Uterus (tissue), 4 donors: ENCODE measurements around the gene LTBP2. TPM values are rescaled to one million over a fixed set of nuclear protein-coding genes. Genes with fewer than 3 reads are reported as not detected.

Source experiments
- DNase-seq, 2 donors: peaks; one replicate each; pipeline ENCODE4 v3.0.0-alpha.2; 2019 to 2020
- H3K27ac ChIP-seq, 2 donors: fragments of 200-600 bp; sonication (generic); 1 replicate in 1 of 2; 2 replicates in 1 of 2; pipeline ENCODE4 v1.5.1; 2016 to 2018
- H3K27me3 ChIP-seq, 2 donors: fragments of 200-600 bp; sonication (generic); one replicate each; pipeline ENCODE4 v1.5.1; 2018 to 2019; ENCODE audit warnings: control low read depth in 1 of 2
- H3K36me3 ChIP-seq, 2 donors: fragments of 200-600 bp; sonication (generic); one replicate each; pipeline ENCODE4 v1.5.1; 2019; ENCODE audit warnings: control low read depth in 1 of 2
- H3K4me1 ChIP-seq, 2 donors: fragments of 200-600 bp; sonication (generic); one replicate each; pipeline ENCODE4 v1.5.1; 2018 to 2019; ENCODE audit warnings: control low read depth in 1 of 2
- H3K4me3 ChIP-seq, 2 donors: fragments of 200-600 bp; sonication (generic); 1 replicate in 1 of 2; 2 replicates in 1 of 2; pipeline ENCODE4 v1.5.1; 2018 to 2019; ENCODE audit warnings: mild to moderate bottlenecking in 1 of 2
- H3K9me3 ChIP-seq, 2 donors: fragments of 200-600 bp; sonication (generic); one replicate each; pipeline ENCODE4 v1.5.1; 2019; ENCODE audit warnings: control low read depth in 1 of 2
- POLR2A ChIP-seq, 2 donors: fragments of 450-650 bp; IDR thresholded peaks; one replicate each; pipeline ENCODE4 v1.6.1; 2016; ENCODE audit warnings: antibody characterized with exemption in 2 of 2, mild to moderate bottlenecking in 1 of 2, moderate library complexity in 1 of 2
- intact Hi-C: fragments of 100-400 bp; cut with DNase I; formaldehyde crosslinking; loops from one replicate; pipeline ENCODE4 v1.15.1; 2023; ENCODE audit warnings: low total_unique reads
- total RNA-seq, 4 donors: library from RNA; depleted of rRNA in 3 of 4; stranded (reverse); fragments of >200 nt in 3 of 4; gene quantifications; one replicate each; pipeline versions ENCODE4 v1.1.0 to v1.2.4, GENCODE V29; 2014 to 2023
- TF ChIP-seq, protein P1 (sequence below), 4 experiments: fragments of 200-600 bp in 2 of 4; fragments of 450-650 bp in 2 of 4; sonication (generic) in 2 of 4; IDR thresholded peaks; one replicate each; pipeline ENCODE4 v1.5.1; 2016 to 2019; ENCODE audit warnings: antibody characterized with exemption in 4 of 4, mild to moderate bottlenecking in 2 of 4, moderate library complexity in 1 of 4
- donor health status: DM: yes; HTN: yes; CAD: no.

The LTBP2 gene
- total RNA-seq, 4 donors from 2014 or later: 18.8 to 70.6 (median 35.1) TPM

DNA sequence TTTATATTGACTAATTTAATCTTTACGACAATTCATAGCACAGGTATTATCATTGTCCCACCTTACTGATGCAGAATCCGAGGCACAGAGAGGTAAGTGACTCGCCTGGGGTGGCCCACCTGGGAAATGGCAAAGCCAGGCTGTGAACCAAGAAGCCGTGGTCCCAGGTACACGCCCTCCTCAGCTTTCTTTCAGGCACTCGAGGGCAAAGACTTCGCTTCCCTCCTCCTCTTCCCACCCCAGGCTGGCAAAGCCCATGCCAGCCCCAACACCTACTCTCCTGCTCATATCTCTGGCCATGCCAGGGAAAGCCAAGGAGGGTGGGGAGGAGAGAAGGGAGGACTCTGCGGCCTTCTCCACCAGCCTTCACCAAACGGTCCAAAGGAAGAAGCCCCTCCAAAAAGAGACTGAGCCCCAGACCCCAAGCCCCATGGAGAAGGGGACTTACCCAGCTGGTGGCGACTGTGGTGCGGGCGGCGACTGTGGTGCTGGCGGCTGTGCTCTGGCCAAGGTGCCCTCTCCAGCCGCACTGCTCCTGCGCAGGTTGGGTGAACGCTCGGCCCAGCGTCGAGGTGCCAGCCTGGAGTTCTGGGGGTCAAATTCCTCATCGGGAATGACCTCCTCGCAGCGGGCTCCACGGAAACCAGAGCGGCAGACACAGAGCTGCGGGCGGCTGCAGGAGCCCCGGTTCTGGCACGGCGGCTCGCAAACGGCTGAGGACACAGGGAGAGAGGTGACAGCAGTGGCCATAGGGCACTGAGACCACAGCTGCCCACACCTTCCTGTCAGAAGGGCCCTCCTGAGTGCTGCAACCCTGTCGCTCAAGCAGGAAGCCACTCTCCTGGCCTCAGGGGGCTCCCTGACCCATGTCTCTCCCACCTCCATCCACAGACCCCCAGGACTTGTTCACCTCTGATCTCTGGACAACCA is 26.4 kb downstream of the LTBP2 start:
- Histone ChIP-seq H3K9me3 (no peaks in the 10 kb centered on the region), H3K4me3 (no peak overlapping the region), H3K36me3 (no peaks in the 10 kb centered on the region), H3K27ac (peak overlapping the region; percentile 74), H3K4me1 (peaks cover 0 to 9% of the 10 kb centered on the region in 2 donors), H3K27me3 (no peaks in the 10 kb centered on the region)
- intact Hi-C loops: no loop called here
- DNase-seq: no peak
- TF ChIP-seq POLR2A (IDR thresholded peaks at IDR 0.05): no peak
- TF ChIP-seq, protein P1, sequence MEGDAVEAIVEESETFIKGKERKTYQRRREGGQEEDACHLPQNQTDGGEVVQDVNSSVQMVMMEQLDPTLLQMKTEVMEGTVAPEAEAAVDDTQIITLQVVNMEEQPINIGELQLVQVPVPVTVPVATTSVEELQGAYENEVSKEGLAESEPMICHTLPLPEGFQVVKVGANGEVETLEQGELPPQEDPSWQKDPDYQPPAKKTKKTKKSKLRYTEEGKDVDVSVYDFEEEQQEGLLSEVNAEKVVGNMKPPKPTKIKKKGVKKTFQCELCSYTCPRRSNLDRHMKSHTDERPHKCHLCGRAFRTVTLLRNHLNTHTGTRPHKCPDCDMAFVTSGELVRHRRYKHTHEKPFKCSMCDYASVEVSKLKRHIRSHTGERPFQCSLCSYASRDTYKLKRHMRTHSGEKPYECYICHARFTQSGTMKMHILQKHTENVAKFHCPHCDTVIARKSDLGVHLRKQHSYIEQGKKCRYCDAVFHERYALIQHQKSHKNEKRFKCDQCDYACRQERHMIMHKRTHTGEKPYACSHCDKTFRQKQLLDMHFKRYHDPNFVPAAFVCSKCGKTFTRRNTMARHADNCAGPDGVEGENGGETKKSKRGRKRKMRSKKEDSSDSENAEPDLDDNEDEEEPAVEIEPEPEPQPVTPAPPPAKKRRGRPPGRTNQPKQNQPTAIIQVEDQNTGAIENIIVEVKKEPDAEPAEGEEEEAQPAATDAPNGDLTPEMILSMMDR (IDR thresholded peaks at IDR 0.05): no peak

DNA sequence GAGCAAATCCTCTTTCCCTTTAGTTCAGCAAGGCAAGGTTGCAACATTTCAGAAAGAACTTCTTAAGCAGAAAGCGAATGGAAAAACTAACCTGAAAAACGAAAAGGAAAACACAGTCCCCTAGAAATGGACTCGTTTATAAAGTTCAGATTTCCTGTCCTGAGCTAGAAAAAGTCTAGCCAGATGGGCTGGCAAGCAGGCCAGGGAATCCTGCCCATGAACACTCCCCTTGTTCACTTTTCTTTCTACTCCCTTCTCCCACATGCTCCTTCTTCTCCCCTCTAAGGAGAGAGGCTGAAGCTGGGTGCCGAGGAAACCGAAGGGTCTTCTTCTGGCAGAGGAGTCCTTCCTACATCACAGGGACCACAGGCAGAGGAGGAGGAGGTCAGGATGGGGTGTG is 27.1 kb downstream of the LTBP2 start:
- no peaks in the 10 kb centered on the region for H3K9me3 ChIP-seq
- peak overlapping the region; percentile 74 for H3K27ac ChIP-seq
- no peaks in the 10 kb centered on the region for H3K27me3 ChIP-seq
- H3K4me1 ChIP-seq: peaks cover 0 to 9% of the 10 kb centered on the region in 2 donors
- intact Hi-C loops: no loop called here
- TF ChIP-seq, protein P1 (IDR thresholded peaks at IDR 0.05): no peak
- no peak for TF ChIP-seq POLR2A (IDR thresholded peaks at IDR 0.05)
- no peaks in the 10 kb centered on the region for H3K36me3 ChIP-seq
- H3K4me3 ChIP-seq: no peak overlapping the region
- peak in 1 of 2 donors; percentile 48 for DNase-seq

DNA sequence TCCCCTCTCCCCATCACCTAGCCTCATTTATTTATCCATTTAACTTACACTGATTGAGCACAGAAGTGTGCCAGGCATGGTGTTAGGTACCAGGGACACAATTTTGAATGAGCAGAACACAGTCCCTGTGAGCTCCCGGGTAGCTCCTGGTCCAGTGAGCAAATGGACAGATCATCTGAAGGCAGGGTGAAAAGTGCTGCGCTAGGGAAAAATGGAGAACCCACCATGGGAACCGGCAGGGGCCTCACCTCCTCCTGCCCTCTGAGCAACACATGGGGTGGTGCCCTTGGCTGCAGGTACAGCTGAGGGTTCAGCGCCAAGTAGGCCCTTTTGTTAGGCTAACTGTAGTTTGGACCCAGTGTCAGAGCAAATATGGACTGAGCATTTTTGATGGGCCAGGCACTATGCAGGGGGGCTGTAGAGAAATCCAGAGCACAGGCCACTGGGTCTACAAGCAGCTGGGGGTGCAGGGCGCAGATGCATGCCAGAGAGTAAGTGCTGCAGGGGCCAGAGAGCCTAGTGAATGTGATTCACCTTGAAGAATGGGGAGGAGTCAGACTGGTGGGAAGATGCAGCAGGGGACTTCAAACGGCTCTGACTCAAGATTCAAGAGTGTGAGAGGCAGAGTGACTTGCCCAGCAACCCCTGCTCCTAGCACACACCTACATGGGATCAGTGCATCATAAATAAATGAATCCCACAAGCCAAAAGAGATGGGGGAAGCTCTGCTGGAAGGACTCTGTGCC is 28.2 kb downstream of the LTBP2 start:
- H3K4me3 ChIP-seq: no peak overlapping the region
- no peaks in the 10 kb centered on the region for H3K9me3 ChIP-seq
- H3K4me1 ChIP-seq: peaks cover 0 to 16% of the 10 kb centered on the region in 2 donors
- no peaks in the 10 kb centered on the region for H3K27me3 ChIP-seq
- no peak for TF ChIP-seq POLR2A (IDR thresholded peaks at IDR 0.05)
- TF ChIP-seq, protein P1 (IDR thresholded peaks at IDR 0.05): no peak
- intact Hi-C loops: no loop called here
- DNase-seq: peak in 1 of 2 donors; percentile 12
- H3K36me3 ChIP-seq: no peaks in the 10 kb centered on the region
- peak overlapping the region; percentile 74 for H3K27ac ChIP-seq

DNA sequence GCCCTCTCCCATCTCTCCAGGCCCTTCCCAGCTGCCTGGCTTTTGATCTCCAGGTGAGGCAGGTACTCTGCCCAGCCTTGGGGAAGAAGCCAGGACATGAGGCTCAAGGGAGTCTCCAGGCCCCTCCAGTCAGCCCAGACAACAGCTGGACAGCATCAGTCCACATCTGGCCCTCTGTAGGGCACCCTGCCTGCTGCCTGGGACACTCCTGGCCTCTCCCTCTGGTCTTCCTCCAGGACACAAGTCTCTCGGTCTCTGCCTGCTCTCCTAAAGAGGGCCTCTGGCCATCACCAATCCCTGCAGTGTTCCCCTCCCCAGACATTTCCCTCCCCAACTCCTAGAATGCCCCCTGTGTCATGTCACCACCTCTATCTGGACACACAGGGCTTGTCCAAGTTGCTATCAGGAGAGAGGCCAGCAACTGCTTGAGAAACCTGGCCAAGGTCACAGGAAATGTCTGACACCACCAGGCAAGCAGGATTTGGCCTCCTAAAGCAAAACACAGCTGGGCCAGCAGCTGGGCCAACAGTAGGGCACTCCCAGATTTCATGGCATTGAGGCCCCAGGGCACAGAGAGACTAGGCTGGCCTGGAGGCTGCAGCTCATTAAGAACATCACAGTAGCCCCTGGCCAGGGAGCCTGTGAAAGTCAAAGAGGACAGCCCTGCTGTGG is 29.0 kb downstream of the LTBP2 start:
- H3K4me1 ChIP-seq: peaks cover 0 to 16% of the 10 kb centered on the region in 2 donors
- no peak for TF ChIP-seq POLR2A (IDR thresholded peaks at IDR 0.05)
- TF ChIP-seq, protein P1 (IDR thresholded peaks at IDR 0.05): no peak
- no peak for DNase-seq

More for the DNA sequence above, 29.0 kb downstream of the LTBP2 start:
- Histone ChIP-seq H3K27ac (peak overlapping the region; percentile 74), H3K36me3 (no peaks in the 10 kb centered on the region), H3K9me3 (no peaks in the 10 kb centered on the region), H3K27me3 (no peaks in the 10 kb centered on the region), H3K4me3 (no peak overlapping the region)
- intact Hi-C loops: no loop called here
